ENCODE measurements around the gene NGFR.

NGFR gene

DNA sequence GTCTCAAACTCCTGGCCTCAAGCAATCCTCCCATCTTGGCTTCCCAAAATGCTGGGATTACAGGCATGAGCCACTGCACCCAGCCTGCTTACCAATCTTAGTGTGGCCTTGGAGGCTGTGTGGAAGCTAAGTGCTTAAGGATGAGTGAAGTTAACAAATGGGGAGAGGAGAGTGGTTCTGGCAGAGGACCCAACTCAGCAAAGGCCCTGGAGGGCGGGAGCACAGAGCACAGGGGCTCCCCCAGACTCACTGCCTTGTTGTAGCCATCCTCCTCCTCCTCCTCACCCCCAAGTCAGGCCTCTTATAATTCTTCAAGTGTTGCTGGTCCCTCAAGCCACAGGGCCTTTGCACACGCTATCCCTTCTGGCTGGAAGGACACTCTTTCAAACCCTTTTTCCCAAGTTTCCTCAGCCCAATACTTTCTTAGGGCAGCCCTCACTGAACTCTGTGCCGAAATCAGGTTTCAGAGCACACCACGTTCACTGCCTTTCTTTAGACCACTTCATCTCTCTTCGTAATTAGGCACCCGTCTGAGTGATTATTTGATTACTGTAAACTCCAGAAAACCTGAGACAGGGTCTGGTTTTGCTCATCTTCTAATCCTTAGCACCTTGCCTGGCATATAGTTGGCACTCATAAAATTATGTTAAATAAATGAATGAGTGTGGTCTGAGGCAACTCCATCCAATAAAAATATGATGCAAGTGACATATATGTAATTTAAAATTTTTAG lies 23.4 kb downstream of the NGFR start:
- no peak for DNase-seq

DNA sequence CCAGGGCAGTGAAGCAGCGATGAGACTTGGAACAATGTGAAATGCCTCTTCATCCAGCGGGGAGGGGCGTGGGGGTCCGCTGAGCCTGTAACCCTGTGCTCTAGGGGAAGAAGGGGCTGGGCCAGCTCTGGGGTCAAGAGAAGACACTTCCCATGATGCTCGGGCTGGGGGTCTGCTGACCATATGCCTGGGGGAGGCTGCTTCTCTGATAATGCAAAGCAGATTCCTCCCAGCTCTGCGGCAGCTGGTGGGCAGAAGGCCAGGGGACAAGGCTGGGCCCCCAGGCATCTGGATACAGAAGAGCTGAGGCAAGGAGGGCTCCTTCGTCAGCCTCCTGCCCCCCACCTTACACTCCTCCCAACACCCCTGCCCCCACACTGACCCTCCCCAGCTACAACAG lies 24.7 kb downstream of the NGFR start:
- no peak for DNase-seq

DNA sequence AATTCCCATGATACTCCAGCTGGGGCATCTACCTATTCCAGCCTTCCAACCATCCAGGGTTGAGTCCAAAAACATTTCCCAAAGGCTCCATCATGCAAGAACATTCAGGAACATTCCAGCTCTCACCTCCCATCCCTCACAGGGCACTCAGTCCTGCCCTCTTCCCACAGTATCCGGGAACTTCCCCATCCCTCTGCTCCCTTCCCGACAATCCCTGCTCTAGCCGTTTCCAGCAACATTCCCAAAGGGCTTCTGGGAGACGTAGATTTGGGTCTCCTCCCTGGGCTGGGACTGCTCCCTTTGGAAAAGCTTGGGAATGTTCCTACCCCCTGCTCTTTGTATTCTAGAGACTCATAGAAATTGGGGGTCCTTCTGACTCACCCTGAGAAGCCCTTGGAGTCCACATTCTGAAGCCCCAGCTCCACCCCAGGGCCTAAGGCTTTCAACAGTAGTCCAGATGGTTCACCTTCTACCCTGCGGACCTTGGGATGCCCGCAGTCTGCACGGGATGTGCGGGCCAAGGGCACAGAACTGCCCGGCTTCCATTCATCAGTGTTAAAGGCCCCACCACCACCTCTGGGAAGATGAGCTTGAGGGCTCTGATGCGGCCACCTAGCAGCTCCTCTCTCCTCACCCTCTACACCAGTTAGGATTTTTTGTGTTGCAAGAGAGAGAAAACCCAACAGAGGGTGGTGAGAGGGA lies 25.4 kb downstream of the NGFR start:
- DNase-seq = no peak

DNA sequence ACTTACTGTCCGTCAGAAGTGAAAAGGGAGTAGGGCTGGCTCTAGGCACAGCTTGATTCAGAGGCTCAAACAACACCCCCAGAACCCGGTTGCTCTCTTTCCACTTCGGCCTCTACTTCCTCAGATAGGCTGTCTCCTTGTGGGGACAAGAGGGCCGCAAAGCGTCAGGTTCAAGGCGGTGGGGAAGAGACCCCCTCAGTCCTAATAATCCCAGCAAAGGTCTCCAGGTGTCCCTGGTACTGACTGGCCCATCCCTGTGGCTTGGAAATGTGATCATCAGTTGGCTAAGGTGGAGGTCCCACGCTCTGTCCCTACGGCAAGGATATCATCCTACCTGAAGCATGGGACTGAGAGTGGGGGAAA lies 26.0 kb downstream of the NGFR start:
- DNase-seq = no peak

DNA sequence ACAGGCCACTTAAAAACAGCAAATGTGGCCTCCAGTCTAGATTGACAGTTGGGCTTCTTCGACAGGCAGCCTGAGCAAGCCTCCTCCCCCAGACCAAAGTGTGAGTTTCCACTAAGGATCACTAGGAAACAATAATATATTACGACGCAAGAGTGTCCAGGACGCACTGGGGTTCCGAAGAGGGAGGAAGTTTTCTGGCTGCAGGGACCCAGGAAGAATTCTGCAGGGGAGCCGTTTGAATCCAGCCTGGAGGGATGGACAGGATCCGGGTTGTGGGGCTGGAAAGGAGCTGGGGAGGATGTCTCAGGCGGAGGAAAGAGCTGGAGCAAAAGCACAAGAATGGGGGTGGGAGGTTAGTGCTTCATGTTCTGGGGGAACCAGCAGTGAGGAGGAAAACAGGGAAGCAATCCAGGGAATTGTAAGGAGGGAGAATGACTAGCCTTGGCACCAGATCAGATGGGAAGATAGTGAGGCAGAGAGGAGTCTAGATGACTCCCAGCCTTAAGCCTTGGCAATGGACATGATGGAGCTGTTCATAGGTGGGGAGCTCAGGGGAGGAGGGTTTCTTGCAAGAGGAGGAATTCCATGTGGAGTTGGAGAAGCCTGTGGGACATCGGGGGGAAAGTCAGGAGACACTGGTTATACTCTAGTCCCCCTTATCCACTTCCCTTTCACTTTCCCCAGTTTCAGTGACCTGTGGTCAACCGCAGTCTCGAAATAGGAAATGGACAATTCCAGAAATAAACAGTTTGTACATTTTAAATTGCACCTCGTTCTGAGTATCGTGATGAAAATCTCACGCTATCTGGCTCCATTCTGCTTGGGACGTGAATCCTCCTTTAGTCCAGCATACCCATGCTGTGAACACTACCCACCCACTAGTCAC lies 26.6 kb downstream of the NGFR start:
- no peak for DNase-seq

DNA sequence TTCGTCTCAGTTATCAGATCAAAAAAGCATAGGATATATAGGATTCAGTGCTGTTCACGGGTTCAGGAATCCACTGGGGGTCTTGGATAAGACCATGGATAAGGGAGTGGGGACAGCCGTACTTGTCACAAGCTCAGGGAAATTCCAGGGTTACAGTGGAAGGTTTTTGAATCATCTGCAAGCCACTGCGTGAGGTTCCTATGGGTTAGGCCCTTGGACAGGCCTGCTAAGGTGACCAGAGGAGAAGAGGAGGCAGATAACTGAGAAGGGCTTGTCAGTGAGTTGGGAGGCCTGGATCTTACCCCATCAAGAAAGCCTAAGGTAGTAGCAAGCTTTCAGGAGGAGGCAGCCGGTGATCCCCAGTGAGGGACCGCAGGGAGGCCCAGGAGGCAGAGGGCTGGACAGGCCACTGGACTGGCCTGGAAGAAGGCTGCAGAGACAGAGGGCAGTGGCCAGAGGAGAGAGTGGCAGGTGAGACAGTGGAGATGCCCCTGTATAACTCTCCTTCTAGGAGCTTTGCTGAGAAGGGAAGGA lies 27.3 kb downstream of the NGFR start:
- DNase-seq = no peak

DNA sequence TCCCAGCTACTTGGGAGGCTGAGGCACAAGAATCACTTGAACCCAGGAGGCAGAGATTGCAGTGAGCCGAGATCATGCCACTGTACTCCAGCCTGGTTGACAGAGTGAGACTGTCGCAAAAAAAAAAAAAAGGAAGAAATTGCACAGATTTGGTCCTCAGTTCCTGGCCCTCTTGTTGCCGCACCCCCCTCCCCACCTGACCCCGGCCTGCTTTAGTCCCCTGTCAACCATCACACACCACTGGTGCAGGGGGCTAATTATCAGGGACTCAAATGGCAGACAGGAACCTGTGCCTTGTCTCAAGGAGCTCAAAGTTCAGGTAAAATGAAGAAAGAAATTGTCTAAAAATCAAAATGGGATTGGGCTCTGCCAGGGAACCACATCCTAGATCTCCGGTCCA lies 28.1 kb downstream of the NGFR start:
- DNase-seq = no peak

DNA sequence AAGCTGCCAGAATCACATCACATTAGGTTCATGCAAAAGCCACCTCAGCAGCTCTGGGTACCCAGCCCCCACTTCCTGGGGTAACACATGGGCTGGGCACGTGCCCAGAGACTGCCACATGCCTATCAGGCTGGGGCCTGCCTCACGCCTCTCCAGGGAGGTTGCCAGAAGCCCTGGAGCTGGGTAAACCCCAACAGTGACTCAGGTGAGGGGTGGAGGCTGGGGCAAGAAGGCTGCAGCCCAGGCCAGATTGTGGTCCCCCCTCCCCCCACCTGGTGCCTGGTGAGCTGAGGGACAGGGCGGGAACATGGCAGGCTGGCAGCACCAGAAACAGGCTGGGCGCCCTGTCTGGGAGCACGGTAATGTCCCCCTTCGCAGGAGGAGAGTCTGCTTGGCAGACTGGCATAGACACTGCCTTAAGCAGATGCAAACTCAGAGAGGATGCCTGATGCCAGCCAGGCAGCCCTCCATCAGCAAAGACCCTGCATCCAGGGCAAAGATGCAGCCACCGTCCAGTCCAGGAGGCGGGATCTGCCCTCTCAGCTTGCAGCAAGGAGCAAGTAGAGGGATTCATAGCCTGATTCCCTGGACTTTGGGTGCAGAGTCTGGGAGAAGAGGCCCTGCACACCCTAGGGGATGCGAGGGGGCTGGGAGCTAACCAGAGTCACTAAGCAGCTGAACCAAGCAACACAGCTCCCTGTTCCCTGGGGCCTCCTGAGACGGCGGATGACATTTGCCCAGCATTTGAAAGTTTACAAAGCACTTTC lies 28.8 kb downstream of the NGFR start:
- peak; percentile 7 for DNase-seq

DNA sequence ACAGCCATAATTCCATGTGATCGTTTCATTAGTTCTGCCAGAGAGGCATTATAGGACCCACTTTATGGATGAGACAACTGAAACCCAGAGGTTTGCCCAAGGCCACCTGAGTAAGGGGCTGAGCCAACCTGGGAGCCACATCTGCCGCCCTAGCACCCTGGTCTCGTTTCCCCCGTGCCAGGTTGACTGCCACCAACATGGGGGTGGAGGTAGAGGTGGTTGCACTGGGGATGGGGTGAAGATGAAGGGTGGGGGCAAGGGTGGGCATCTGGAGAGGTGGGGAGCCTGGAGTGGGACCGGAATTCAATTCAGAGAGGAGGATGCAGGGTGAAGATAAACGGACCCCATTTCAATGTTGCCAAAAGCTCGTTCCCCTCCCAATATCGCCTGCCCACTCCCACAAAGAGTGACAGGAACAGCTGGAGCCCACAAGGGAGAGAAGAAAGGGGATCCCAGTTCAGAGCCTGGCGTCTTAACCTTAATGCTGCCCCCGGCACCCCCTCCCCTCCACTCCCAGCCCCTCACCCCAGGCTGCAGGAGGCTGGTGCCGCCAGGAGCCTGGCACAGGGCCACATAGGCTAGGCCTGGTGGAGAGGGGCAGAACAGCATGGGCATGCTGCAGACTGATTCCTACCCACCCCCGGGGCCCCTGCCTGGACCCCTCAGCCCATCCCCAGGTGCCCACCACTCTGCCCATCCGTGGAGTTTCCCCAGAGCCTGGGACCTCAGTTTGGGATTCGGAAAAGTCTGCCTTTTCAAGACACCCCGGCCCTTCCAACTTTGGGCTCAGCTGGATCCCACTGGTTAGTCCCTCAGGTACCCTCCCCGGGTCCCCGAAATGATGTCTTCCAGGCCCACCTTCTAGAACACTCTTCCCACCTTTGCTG lies 29.6 kb downstream of the NGFR start:
- DNase-seq = no peak

DNA sequence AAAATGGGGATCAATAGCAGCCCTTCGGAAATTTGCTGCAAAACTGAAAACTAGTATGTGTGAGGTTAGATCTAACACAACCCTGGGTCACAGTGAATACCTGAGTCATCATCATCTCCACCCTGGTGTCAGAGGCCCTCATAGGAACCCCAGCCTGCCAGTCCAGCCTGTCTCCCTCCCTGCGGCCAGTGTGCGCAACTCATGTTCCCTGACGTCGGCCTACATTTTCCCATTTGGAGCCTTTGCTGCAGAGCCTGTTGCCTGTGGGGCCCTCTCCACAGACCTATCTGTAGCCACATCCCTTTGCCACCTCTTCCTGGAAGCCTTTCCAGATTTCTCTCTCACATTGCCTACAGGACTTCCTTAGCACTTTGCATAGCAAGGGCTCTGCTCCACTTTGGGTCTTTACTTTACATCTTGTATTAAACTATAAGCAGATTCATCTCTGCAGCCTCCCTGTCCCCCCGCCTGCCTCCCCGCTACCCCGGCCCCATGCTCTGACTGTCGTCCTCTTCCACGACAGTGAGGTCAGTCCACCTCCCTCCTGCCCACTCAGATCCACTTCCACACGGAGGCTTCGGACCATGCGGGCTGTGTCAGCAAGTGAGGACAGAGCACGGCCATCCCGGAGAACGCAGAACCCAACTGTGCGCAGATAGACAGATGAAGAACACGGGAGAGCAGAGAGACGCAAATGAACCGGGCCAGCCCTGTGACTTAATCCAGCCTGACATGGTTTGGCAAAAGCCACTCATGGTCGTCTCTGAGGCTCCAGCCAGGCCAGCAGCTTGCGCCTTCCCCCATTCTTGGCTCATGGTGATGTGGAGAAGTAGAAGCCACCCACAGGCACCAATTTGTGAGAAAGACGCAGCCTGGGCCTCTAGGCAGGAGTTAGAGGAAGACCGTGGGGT lies 31.0 kb downstream of the NGFR start:
- DNase-seq = no peak

DNA sequence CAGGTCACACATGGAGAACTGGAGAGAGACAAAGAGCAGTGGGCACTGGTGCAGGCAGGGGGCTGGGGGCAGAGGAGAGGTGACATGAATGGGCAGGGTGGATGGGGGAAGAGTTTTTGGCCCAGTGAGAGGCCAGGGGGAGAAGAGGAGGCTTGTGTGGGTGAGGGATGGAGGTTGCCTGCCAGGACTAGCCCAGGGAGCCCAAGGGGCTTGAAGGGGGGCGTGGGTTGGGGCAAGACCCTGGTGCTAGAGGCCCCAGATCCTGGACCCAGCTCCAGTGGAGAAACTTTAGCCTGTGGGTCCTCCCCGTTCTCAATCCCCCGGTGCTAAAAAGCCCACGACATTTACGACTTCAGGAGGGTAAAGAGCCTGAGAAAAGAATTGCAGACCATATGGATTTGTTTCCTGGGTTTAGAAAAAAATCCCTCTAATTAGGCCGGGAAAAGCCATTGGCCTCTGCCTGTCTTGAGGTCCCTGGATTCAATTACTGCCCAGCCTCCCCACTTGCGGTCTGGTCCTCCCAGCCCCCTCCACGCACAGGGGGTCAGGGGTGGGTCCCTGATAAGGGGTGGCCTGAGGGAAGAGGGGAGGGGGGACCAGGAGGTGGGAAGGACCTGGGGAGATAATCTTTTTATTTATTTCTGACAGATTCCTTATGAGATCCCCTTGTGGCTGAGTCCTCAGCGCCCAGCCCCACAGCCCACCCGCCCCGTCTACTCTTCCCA lies 33.0 kb downstream of the NGFR start:
- DNase-seq = no peak

DNA sequence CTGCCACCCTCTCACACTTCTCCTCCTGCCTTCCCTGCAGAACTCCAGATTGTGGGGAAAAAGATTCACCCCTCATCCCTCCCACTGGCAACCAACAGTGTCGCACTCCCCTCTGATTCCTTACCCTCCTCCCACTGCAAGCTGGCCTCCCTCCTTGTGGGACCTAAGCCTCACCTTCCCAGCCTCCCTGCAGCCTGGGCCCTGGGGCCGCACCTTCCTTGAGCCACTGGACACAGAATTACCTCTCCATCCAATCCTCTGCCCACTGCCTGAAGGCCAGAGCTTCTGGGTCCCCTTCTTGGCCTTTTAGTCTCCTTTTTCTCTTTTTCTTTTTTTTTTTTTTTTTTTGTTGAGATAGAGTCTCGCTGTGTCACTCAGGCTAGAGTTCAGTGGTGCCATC lies 33.9 kb downstream of the NGFR start:
- no peak for DNase-seq

DNA sequence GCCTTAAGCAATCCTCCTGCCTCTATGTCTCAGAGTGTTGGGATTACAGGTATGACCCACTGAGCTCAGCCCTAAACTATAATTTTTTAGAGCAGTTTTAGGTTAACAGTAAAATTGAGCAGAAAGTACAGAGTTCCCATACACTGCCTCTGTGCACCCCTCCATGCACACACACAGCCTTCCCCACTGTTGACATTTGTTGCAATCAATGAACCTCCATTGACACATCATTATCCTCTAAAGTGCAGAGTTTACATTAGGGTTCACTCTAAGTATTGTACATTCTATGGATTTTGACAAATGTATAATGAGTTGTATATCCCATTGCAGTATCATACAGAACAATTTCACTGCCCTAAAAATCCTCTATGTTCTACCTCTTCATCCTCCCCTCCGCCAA lies 35.0 kb downstream of the NGFR start:
- no peak for DNase-seq

DNA sequence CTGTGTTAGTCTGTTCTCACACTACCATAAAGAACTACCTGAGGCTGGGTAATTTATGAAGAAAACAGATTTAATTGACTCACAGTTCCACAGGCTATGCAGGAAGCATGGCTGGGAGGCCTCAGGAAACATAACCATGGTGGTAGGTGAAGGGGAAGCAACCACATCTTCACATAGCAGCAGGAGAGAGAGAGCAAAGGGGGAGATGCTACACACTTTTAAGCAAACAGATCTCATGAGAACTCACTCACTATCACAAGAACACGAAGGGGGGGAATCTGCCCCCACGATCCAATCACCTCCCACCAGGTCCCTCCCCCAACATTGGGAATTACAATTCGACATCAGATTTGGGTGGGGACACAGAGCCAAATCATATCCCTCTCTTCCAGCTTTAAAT lies 48.8 kb downstream of the NGFR start:
- DNase-seq = no peak

DNA sequence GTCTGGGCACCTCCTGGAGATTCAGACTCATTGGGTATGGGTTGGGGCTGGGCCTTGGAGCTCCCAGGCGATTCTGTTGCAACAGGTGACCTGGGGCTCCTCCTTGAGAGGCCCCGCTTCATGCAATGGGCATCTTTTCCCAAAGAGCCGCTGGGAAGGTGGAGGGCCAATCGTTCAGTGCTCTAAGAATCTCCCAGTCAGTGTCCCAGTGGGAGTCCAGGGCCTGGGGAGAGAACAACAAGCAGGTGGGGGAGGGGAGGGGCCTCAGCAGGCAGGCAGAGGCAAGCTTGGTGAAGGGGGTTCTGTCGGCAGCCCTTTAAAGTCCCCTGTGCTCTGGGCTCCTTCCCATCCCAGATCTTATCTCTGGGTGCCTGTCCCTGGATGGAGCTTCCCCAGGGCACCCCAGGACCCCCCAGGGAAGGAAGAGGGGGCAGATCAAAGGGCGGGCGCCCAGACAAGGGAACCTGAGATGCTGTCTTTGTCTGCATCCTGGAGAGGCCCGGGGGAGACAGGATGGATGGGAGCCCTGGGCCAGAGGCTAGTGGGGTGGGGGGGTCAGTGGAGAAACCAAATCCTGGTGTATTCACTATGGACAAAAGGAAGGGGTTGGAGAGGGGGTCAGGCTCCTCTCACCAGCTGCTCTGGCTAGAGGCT lies 50.0 kb downstream of the NGFR start:
- no peak for DNase-seq

DNA sequence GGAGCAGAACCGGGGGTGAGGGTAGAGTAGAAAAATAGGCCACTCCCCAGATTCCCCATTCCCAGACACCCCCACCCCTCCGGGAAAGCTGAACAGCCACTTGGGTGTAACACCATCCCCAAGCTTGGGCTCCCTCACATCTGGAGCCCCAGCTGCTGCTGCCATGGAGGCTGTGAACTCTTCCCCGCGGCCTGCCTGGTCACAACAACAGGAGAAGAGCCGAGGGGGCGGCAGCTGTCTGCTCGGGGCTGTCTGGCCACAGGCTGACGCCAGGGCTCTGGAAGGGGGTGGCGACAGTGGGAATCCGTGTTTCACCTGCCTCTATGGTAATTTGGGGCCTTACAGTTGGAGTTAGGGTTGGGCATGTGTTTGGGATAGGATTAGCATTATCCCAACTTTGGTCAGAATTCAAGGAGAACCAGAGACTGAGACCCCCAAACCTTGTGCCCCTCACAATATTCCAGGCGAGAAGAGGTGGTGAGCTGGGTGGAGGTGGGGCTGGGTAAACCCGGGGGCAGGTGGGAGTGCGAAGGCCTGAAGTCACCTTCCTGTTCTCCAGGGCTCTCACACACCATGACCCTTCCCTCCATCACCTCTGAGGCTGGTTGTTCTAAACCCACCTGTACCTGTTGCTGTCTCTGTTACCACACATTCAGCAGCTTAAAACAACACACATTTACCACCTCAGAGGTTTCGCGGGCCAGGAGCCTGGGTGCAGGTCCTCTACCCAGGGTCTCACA lies 50.9 kb downstream of the NGFR start:
- DNase-seq = no peak

DNA sequence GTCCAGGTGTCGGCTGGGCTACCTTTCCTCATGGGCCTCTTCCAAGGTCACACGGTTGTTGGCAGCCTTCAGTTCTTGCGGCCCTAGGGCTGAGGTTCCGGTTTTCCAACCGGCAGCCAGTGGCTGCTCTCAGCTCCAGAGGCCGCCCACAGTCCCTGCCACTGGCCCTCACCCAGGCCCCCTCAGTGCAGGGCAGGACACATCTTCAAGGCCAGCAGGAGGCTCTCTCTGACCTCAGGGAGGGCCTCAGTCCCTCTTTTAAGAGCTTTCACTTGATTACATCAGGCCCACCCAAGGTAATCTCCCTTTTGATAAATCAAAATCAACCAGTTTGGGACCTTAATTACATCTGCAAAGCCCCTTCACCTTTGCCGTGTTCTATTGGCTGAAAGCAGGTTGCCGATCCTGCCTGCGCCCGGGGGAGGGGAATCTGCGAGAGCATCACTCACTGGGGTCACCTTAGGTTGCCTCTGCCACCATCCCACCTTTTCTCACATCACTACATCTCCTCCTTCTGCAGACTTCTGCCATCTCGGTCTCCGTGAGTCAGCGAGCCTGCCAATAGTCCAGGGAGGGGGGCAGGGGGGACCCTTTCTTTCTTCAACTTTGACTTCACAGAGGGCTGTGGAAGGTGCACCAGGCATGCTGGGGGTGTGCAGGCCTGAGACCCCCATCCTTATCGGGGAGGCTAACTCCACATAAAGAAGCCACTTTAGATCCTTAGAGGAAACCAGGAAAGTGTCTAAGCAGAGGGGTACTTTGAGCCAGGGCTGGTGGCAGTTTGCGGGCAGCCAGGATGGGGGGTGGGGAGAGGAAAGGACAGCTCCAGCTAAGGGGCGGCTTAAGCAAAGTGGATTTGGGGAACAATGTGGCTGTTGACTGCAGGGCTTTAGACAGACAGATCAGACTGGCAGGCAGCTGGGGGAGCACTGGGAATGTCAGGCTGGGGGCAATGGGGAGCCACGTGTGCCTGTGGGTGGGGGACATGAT lies 51.7 kb downstream of the NGFR start:
- DNase-seq = no peak
